Loucy (cell line): ENCODE measurements around the gene CHPF2.

ENCODE experiments used
- H2AFZ ChIP-seq: fragments of 200-600 bp; sonication (generic); 2 replicates; pipeline ENCODE4 v1.6.0; 2016; ENCODE audit warnings: antibody characterized with exemption, mild to moderate bottlenecking, low read length, moderate library complexity
- H3F3A ChIP-seq: fragments of 200-600 bp; 2 replicates; pipeline ENCODE4 v1.6.0; 2016; ENCODE audit warnings: antibody characterized with exemption, low read depth, mild to moderate bottlenecking
- H3K27me3 ChIP-seq: fragments of 200-600 bp; sonication (generic); 2 replicates; pipeline ENCODE4 v1.6.1; 2014; ENCODE audit warnings: low read length, mild to moderate bottlenecking; ENCODE audit not compliant: insufficient read depth, poor library complexity, severe bottlenecking
- H3K36me3 ChIP-seq: fragments of 200-600 bp; sonication (generic); 2 replicates; pipeline ENCODE4 v1.6.1; 2016; ENCODE audit warnings: low read length; ENCODE audit not compliant: insufficient read depth
- H3K4me1 ChIP-seq: fragments of 200-600 bp; sonication (generic); 2 replicates; pipeline ENCODE4 v1.5.1; 2014; ENCODE audit warnings: low read length, mild to moderate bottlenecking; ENCODE audit not compliant: insufficient read depth, poor library complexity, severe bottlenecking
- H3K4me2 ChIP-seq: fragments of 200-600 bp; sonication (generic); 2 replicates; pipeline ENCODE4 v1.6.0; 2014; ENCODE audit warnings: antibody characterized with exemption, low read length, low read depth, mild to moderate bottlenecking; ENCODE audit not compliant: poor library complexity, severe bottlenecking
- H3K4me3 ChIP-seq: fragments of 200-600 bp; sonication (generic); 2 replicates; pipeline ENCODE4 v1.5.1; 2014; ENCODE audit warnings: low read length, mild to moderate bottlenecking, mixed read lengths; ENCODE audit not compliant: poor library complexity, severe bottlenecking
- H3K79me2 ChIP-seq: fragments of 200-600 bp; sonication (generic); 2 replicates; pipeline ENCODE4 v1.6.1; 2014; ENCODE audit warnings: low read length; ENCODE audit not compliant: insufficient read depth
- H3K9ac ChIP-seq: fragments of 200-600 bp; sonication (generic); 2 replicates; pipeline ENCODE4 v1.6.0; 2014; ENCODE audit warnings: mild to moderate bottlenecking, low read depth, low read length, moderate library complexity; ENCODE audit not compliant: poor library complexity, severe bottlenecking
- H3K9me2 ChIP-seq: fragments of 200-600 bp; sonication (generic); replicated peaks from 2 replicates; pipeline ENCODE4 v1.6.1; 2016; ENCODE audit warnings: low read depth, low read length, mixed read lengths
- H3K9me3 ChIP-seq: fragments of 200-600 bp; sonication (generic); 2 replicates; pipeline ENCODE4 v1.6.1; 2014; ENCODE audit warnings: mild to moderate bottlenecking, antibody characterized with exemption, low read length, low read depth; ENCODE audit not compliant: insufficient read depth
- H4K20me1 ChIP-seq: fragments of 200-600 bp; sonication (generic); 2 replicates; pipeline ENCODE4 v1.6.0; 2014; ENCODE audit warnings: antibody characterized with exemption, low read length, mild to moderate bottlenecking; ENCODE audit not compliant: insufficient read depth, poor library complexity, severe bottlenecking
- CTCF ChIP-seq: fragments of 200-600 bp; sonication (generic); conservative IDR thresholded peaks from 2 replicates; pipeline ENCODE4 v1.5.1; 2014; ENCODE audit warnings: mild to moderate bottlenecking, antibody characterized with exemption, low read length
- EZH2phosphoT487 ChIP-seq: fragments of 200-600 bp; IDR thresholded peaks from 2 replicates; pipeline ENCODE4 v1.6.1; 2018; ENCODE audit warnings: antibody characterized with exemption, mild to moderate bottlenecking, moderate library complexity, borderline replicate concordance

The CHPF2 gene

DNA sequence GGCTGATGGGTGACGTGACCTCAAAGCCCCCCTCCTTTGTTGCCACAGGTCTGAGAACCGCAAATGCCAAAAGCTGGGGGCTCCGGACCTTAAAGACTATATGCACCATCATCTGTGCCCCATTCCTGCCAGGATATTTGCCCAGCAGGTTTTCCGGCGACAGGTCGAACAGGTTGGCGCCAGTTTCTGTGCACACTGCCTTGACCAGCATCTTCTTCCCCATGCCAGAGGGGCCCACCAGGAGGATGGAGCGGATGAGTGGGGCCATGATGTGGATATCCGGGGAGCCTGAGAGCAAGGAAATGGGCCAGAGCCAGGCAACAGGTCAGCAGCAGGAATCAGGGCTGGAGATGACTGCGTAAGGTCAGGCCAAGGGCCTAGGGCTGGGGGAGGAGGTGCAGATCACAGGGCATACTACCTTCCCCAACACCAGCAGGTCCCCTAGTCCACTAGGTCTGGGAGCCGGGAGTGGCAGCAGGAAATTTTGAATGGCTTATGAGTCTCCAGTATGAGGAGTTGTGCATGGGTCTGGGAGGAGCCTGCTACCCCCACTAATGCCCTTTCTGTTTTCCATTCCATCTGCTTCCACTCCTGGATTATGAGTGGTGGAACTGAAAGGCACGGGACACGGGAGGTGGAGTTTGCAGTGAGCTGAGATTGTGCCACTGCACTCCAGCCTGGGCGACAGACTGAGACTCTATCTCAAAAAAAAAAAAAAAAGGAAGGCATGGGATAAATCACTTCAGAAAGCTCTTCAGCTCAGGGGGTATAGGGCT is 38.9 kb upstream of the CHPF2 start:
- TF ChIP-seq CTCF (no peak), EZH2phosphoT487 (no peak)
- no peak overlapping the region for H3K9ac ChIP-seq
- H3K9me3 ChIP-seq, result no peaks in the 10 kb centered on the region
- H3K4me2 ChIP-seq, result no peak overlapping the region
- H4K20me1 ChIP-seq, result no peaks in the 10 kb centered on the region
- peaks cover 15% of the 10 kb centered on the region for H3K4me1 ChIP-seq
- no peak overlapping the region for H3K4me3 ChIP-seq
- H2AFZ ChIP-seq, result no peak overlapping the region
- no peaks in the 10 kb centered on the region for H3K9me2 ChIP-seq
- H3F3A ChIP-seq, result no peaks in the 10 kb centered on the region
- no peaks in the 10 kb centered on the region for H3K36me3 ChIP-seq
- H3K79me2 ChIP-seq, result no peaks in the 10 kb centered on the region
- H3K27me3 ChIP-seq, result no peaks in the 10 kb centered on the region

DNA sequence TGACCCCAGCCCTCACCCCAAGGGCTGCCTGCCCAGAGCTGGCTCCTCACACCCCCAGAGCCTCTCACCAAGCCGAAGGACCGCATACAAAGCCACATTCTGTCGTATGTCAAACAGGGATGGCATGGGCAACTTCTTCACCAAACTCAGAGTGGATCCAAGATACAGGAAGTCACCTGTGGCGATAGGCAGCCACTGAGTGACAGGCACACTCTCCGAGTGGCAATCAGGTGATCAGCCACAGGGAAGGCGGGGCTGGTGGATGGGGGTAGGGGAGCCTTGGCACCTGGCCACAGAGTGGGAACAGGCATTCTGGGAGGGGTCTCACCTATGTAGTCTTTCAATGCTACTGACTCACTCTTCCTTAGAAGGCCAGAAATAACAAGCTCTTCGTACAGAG is 38.1 kb upstream of the CHPF2 start:
- no peaks in the 10 kb centered on the region for H3K79me2 ChIP-seq
- no peak overlapping the region for H3K4me2 ChIP-seq
- no peak overlapping the region for H3K9ac ChIP-seq
- H3K9me3 ChIP-seq, result no peaks in the 10 kb centered on the region
- no peak overlapping the region for H3K4me3 ChIP-seq
- no peak overlapping the region for H2AFZ ChIP-seq
- H3K4me1 ChIP-seq, result peaks cover 15% of the 10 kb centered on the region
- no peaks in the 10 kb centered on the region for H3K36me3 ChIP-seq
- no peaks in the 10 kb centered on the region for H3K9me2 ChIP-seq
- no peak for TF ChIP-seq EZH2phosphoT487
- TF ChIP-seq CTCF, result no peak
- H3F3A ChIP-seq, result no peaks in the 10 kb centered on the region
- H3K27me3 ChIP-seq, result no peaks in the 10 kb centered on the region
- no peaks in the 10 kb centered on the region for H4K20me1 ChIP-seq

DNA sequence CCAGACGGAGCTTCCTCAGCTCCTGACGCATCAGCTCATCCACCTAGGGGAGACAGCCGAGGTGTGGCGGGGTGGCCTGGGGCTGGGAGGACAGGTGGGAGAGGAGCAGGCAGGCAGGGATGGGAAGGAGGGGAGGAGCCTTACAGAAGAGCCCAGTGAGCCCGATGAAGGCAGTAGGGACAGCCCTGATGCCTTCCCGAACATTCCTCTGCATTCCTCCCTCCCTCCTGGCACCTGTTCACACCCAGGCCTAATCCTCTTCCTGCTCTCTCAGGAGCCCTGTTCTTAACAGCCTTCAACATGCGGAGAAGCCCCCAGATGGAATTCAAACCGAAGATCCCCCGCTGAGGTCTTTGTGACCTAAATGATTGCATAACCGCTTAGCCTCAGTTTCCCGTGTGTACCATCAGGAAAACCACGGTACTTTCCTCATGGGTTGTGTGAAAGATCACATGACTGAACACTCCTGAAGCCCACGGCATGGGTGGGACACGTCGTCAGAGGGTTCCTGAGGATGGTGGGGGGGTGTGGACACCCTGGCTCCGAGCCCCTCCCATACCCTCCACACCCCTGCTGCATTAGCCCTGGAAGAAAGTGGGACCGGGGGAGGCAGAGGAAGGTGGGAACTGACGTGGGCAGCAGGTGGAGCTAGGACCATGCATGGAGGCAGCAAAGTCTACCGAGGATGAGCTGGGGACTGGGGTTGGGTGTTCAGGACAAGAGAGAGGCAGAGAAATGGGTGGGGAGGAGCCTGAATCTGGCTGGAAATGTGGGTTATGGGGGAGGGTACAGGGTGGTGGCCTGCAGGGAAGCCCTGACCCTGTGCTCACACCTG is 36.5 kb upstream of the CHPF2 start:
- Histone ChIP-seq H3K9me2 (no peaks in the 10 kb centered on the region), H3K79me2 (no peaks in the 10 kb centered on the region), H3K27me3 (no peaks in the 10 kb centered on the region), H3K4me2 (no peak overlapping the region), H4K20me1 (no peaks in the 10 kb centered on the region), H3K36me3 (no peaks in the 10 kb centered on the region), H3K9ac (no peak overlapping the region), H3K4me3 (no peak overlapping the region), H3K9me3 (no peaks in the 10 kb centered on the region), H2AFZ (no peak overlapping the region), H3K4me1 (peaks cover 5% of the 10 kb centered on the region), H3F3A (no peaks in the 10 kb centered on the region)
- TF ChIP-seq EZH2phosphoT487, result no peak
- TF ChIP-seq CTCF, result 0 out of 2 replicates have a peak, but pooled peaks have one; percentile 21
